RPMI7951 (cell line): Measurements from ENCODE around the gene PAK1IP1. TPM values are rescaled to one million over a fixed set of nuclear protein-coding genes. Genes with fewer than 3 reads are reported as not detected.
"Not testable (repeated sequence)": the region's sequence is repeated elsewhere in the genome, so short reads cannot be mapped to it uniquely, and the experiment has no call there.

Experiments
- DNase-seq: peaks from one replicate; pipeline ENCODE4 v3.0.0-alpha.2; 2012; ENCODE audit warnings: low read depth
- total RNA-seq: library from RNA; depleted of rRNA; stranded (reverse); fragments of >200 nt; shearing (Covaris generic); gene quantifications from 2 replicates; pipeline ENCODE4 v1.2.3, GENCODE V29; 2014

The PAK1IP1 gene
- total RNA-seq, 1 experiment from 2014 or later: 37.1 TPM

DNA sequence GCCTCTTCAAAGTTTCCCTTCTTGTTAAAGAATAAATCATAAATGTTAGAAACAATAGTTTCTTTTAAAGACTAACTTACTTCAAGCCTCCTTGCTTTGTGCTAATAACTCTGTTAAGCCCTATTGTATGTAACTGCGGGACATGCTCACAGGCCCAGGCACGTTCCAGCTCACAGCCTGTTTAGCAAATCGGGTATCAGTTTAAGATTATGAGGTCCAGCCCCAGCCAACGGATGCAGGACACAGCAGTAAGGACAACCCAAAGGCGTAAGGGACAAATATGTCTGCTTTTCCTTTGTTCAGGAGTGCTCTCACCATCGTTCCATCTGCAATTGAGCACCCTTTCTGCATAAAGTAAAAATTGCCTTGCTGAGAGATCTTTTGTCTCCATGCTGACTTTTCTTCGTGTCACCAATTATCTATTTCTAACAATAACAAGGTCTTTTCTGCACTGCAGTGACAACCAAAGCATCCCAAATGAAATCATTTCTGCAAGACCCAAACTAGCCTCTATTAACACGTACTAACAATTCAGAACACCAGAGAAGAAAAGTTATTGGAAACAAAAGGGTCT lies 1.7 kb upstream of the PAK1IP1 start:
- no peak for DNase-seq

DNA sequence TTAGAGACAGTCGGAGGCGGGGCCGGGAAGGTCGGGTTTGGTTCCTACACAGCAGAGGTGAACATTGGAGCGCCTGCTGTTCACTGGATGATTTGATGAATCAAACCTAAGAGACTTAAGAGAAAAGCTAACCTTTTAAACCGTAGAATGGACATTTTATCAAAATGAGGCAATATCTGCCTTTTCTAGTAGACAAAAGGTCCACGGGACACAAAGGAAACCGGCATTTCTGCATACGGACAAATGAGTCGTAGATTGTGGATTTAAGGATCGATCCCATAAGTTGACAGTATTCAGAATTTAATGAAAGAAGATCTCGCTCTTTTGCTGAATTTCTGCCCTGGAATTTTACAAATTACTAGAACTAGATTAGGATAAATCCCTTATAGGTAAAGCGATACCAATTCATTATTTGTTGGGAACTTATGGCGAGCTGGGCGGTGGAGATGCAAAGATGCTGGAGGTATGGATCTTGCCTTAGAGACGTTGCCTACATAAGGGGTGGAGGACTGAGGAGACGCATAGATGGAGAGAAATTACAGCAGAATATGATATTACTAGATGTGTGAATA lies 400 bp downstream of the PAK1IP1 start:
- DNase-seq: no peak

DNA sequence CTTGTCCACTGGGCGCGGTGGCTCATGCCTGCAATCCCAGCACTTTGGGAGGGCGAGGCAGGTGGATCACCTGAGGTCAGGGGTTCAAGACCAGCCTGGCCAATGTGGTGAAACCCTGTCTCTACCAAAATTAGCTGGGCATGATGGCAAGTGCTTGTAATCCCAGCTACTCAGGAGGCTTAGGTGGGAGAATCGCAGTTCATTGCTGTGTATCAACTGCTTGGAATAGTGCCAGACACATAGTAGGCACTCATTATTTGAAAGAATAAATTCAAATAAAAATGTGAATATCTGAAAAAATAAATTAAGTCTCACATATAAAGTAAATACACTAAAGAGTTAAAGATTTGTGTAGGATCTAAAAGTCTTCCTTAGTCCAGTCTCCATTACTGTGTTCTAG lies 1.9 kb downstream of the PAK1IP1 start:
- DNase-seq: no peak

DNA sequence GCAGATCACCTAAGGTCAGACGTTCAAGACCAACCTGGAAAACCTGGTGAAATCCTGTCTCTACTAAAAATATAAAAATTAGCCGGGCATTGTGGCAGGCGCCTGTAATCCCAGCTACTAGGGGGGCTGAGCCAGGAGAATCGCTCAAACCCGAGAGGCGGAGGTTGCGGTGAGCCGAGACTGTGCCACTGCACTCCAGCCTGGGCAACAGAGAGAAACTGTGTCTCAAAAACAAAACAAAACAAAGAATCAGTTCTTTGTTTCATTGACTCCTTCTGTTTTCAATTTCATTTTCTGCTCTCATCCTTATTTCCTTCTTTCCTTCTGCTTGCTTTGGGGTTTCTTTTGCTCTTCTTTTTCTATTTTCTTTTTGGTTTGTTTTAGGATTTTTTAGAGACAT lies 19.2 kb downstream of the PAK1IP1 start:
- no peak for DNase-seq

DNA sequence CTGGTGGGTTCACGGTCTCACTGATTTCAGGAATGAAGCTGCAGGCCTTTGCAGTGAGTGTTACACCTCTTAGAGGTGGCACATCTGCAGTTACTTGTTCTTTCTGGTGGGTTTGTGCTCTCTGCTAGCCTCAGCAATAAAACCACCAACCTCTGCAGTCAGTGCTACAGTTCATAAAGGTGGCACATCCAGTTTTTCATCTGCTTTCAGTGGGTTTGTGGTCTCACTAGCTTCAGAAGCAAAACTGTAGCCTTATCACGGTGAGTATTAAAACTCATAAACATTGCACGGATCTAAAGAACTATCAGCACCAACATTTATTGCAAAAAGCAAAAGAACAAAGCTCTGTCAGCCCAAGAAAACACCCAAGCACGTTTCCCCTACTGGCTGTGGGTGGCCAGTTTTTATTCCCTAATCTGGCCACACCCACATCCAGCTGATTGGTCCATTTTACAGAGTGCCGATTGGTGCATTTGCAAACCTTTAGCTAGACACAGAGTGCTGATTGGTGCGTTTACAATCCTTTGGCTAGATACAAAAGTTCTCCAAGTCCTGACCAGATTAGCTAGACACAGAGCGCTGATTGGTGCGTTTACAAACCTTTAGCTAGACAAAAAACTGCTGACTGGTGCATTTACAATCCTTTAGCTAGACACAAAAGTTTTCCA lies 24.7 kb downstream of the PAK1IP1 start:
- no peak for DNase-seq

DNA sequence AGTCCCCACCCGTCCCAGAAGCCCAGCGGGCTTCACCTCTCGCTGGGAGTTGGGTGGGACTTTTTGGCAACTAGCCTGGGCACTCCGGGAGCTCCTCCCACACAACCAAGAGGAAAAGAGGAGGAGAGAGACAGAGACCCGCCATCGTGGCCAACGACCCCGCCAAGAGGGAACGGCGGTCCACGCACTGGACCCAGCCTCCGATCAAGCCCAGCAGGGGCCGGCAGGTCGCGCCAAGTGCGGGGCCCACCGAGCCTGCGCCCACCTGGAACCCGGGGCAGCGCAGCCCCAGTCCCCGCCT lies 25.1 kb downstream of the PAK1IP1 start:
- no peak for DNase-seq

DNA sequence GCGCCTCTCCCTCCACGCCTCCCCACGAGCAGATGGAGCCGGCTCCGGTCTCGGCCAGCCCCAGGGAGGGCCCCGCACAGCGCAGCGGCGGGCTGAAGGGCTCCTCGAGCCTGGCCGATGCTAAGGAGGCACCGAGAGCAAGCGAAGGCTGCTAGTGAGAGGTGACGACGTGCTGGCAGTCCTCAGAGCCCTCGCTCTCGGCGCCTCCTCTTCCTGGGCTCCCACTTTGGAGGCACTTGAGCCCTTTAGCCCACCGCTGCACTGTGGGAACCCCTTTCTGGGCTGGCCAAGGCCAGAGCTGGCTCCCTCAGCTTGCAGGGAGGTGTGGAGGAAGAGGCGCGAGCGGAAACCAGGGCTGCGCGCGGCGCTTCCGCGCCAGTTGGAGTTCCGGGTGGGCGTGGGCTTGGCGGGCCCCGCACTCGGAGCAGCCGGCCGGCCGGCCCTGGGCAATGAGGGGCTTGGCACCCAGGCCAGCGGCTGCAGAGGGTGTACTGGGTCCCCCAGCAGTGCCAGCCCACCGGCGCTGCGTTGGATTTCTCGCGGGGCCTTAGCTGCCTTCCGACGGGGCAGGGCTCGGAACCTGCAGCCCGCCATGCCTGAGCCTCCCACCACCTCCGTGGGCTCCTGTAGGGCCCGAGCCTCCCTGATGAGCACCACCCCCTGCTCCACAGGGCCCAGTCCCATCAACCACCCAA lies 25.6 kb downstream of the PAK1IP1 start:
- no peak for DNase-seq

DNA sequence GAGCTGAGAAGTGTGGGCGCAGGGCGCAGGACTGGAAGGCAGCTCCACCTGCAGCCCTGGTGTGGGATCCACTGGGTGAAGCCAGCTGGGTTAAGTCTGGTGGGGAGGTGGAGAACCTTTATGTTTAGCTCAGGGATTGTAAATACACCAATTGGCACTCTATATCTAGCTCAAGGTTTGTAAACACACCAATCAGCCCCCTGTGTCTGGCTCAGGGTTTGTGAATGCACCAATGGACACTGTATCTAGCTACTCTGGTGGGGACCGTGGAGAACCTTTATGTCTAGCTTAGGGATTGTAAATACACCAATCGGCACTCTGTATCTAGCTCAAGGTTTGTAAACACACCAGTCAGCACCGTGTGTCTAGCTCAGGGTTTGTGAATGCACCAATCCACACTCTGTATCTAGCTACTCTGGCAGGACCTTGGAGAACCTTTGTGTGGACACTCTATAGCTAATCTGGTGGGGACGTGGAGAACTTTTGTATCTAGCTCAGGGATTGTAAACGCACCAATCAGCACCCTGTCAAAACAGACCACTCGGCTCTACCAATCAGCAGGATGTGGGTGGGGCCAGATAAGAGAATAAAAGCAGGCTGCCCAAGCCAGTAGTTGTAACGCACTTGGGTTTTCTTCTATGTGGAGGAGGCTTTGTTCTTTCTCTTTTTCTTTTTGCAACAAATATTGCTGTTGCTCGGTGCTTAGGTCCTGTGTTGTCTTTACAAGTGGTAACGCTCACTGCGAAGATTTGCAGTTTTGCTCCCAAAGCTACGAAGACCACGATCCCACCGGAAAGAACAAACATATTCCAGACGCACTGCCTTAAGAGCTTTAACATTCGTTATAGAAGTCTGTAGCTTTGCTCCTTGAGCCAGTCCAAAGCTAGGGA lies 26.4 kb downstream of the PAK1IP1 start:
- not testable (repeated sequence) for DNase-seq

DNA sequence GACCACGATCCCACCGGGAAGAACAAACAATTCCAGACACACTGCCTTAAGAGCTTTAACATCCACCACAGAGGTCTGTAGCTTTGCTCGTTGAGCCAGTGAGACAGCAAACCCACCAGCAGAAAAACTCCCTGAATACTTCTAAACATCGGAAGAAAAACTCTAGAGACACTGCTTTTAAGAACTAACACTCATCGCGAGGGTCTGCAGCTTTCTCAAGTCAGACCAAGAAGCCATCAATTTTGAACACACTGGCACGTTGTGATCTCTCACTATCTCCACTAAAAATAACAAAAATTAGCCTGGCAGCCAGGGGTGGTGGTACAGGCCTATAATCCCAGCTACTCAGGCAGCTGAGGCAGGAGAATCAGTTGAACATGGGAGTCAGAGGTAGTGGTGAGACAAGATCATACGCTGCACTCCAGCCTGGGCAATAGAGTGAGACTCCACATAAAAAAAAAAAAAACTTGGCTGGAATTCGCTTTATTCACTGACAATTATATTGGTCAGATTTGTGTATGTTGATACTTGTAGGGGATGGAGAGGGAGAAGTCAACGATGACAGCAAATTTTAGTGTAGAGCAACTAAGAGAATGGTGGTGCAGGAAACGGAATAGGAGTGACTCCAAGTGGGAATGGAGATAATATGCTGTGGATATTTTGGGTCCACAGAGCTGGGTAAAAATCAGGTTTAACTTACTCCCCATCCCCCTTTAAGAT lies 27.2 kb downstream of the PAK1IP1 start:
- no peak for DNase-seq

DNA sequence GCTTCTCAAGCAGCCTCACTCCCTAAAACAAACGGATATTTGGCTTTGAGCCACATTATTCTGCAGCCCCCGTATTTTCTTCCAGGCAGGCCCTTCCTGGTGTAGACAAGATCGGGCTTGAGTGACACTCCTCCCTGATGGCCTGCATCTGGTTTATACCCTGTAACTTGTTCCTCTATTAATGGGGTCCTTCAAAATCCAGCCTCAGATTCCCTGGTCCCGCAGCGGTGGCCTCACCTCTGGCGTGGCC lies 27.7 kb downstream of the PAK1IP1 start:
- DNase-seq: no peak

DNA sequence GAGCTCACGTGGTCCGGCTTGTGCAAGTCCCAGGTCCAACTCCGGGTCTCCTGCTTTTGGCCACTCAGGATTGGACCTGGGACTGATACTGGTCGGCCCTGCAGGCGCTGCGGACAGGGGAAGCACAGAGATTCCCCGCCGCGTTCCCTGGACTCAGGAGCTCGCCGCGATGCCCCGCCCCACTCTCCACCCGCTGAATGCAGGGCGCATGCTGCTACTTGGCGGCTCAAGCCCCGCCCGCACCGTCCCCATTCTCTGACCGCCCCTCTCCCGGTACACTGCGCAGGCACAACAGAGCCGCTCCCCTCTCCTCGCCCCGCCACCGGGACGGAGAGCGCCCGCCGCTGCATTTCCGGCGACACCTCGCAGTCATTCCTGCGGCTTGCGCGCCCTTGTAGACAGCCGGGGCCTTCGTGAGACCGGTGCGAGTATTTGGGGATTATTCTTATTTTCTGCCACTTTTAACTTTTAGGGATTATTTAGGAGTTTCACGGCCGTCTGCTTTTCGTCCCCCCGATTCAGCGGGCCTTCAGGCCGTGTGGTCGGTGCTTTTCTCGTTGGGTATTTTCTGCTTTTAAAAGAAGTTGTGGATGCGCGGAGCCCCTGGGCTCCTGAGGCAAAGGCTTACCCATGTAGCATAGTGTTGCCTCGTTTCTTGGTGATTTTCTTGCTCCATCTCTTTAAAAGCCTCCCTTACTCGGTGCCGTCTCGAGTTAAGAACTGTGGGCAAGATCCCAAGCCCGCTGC lies 28.2 kb downstream of the PAK1IP1 start, which contains the start of gene TMEM14C:
TSS of gene TMEM14C (plus strand) at position 251 of the 747 bp plus-strand sequence. CDS start 1,544 bp downstream, outside the sequence.
- peak; percentile 98 for DNase-seq

DNA sequence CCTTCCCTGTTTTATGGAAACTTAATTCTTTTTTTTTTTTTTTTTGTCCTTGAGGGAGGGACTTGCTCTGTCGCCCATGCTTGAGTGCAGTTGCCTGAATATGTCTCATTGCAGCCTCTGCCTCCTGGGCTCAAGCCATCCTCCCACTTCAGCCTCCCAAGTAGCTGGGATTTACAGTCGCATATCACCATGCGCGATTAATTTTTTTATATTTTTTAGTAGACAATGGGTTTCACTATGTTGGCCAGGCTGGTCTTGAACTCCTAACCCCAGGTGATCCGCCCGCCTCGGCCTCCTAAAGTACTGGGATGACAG lies 28.8 kb downstream of the PAK1IP1 start:
- peak; percentile 37 for DNase-seq

DNA sequence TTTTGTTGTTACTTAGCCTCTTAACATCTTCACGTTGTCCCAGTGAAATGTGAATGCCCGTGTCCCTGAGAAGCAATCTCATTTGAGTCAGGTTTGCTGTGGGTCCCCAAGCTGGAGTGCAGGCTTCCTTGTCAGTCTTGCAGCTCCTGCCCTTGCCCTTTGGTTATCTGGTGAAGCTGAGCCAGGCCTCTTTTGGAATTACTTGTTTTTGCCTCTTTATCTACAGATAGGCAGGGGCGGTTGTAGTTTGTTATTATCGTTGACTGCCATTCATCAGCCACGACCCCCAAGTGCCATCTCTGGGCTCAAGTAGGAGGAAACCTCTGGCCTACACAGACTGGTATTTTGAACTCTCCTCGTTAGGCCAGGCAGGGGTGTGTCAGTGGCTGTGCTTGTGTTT lies 30.3 kb downstream of the PAK1IP1 start:
- no peak for DNase-seq

DNA sequence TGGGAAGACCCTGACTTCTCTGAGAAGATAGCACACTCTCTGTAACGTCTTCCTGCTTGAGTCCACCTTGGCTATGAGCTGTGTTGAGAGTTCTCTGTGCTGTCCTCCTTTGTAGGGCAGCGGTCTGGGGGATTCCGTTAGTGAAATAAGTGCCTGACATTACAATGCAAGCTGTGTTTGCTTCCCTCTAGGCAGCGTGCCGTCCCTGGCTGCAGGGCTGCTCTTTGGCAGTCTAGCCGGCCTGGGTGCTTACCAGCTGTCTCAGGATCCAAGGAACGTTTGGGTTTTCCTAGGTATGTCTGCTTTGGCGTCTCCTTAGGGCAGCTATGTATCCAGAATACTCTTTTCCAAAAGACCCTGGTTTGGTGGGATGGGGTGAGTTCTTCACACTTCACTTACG lies 30.9 kb downstream of the PAK1IP1 start:
- no peak for DNase-seq

DNA sequence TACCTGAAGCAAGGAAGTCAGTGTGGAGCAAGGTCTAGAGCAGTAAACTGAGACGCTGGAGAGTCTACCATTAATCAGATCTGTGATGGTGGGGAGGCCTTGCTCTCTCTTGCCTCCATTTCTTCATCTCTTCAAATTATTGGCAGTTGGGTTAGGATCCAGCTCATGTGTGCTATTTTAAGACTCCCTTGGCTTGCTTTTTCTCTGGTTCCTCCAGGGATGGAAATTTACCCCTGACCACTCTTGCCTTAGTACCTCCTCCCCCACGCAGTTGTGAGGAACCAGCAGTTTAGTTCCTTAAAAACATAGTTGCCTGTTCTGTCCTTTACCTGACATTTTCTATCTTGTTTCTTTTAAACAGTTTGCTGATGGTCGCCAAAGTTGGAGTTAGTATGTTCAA lies 35.5 kb downstream of the PAK1IP1 start:
- DNase-seq: no peak

DNA sequence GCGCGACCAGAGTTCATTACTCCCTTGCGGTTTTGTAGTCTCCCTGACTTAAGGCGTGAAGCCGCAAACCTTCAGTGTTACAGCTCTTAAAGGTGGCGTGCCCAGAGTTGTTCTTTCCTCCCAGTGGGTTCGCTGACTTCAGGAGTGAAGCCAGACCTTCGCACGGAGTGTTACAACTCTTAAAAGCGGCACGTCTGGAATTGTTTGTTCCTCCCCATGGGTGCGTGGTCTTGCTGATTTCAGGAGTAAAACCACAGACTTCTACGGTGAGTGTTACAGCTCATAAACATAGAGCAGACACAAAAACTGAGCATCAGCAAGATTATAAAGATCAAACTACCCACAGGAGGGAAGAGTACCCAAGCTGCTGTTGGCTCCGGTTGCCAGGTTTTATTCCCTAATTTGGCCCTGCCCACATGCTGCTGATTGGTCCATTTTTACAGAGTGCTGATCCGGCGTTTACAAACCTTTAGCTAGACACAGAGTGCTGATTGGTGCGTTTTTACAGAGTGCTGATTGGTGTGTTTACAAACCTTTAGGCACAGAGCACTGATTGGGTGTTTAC lies 38.5 kb downstream of the PAK1IP1 start:
- DNase-seq: no peak

DNA sequence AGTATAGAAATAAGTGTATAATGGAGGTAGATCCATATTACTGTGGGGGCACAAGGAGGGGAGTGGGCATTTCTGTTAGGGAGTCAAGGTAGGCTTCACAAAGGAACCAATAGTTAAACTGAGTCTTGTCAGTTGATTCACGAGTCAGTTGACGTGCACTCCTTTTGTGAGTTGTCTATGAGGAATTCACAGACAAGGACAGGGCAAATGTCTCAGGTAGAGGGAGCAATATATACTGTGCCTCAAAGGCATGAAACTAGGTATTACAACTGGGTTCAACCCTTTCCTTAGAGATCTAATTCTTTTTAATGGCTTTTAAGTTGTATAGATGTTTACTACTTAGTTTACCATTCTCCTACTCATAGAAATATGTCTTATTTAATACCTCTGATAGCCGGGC lies 39.1 kb downstream of the PAK1IP1 start:
- no peak for DNase-seq

DNA sequence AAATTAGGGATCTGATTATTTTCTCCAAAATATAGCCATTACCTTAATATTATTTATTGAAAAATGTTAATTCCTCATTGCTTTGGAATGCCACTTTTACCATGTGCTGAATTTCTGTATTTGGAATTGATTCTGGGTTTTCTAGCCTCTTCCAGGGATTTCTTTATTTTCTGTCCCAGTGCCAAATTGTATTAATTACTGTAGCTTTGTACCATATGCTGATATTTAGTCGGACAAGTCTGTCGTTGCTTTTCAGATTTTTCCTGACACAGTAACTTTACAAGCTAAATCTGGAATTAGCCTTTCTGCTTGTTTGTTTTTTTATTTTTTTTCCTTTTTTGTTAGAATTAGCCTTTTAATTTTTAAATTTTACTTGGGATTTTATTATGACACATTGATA lies 42.0 kb downstream of the PAK1IP1 start:
- no peak for DNase-seq

DNA sequence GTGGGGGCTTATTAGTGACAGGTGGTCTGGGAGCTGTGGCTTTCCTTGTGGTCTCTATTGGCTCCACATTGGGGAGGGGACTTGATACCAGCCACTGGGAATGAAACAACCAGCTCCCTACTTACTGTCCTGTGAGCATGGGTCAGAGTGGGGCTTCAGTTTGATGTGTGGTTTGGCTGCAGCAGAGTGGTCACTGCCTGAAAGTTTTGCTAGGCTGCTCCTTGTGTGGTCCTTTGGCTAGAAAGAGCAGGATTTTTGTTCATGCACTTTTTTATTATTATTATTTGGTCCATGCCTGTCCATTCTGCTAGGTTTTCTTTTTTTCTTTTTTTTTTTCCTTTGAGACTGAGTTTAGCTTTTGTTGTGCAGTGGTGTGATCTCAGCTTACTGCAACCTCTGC lies 45.3 kb downstream of the PAK1IP1 start:
- no peak for DNase-seq

DNA sequence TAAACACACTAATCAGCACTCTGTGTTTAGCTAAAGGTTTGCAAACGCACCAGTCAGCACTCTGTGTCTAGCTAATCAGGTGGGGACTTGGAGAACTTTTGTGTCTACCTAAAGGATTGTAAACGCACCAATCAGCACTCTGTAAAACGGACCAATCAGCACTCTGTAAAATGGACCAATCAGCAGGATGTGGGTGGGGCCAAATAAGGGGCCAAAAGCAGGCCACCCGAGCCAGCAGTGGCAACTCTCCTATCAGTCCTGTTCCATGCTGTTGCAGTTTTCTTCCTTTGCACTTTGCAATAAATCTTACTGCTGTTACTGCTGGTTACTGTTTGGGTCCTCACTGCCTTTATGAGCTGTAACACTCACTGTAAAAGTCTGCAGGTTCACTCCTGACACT lies 46.9 kb downstream of the PAK1IP1 start:
- not testable (repeated sequence) for DNase-seq

DNA sequence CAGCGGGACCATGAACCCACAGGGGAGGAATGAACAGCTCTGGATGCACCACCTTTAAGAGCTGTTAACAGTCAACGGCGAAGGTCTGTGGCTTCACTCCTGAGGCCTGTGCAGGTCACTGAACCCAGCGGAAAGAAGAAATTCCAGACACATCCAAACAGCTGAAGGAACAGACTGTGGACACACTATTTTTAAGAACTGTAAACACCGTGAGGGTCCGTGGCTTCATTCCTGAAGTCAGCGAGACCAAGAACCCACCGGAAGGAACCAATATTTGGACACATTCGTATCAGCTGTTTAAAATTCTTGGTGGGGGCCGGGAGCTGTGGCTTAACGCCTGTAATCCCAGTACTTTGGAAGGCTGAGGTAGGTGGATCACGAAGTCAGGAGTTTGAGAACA lies 47.5 kb downstream of the PAK1IP1 start:
- DNase-seq: no peak
